Muscle layer of colon (tissue), 2 donors: ENCODE measurements around the gene PDE1C.
A peak's percentile ranks its signal among the peaks of the same experiment; 100 is the strongest.

ENCODE experiments used
- H3K27ac ChIP-seq: one replicate; pipeline ENCODE4 v1.7.0; 2013; ENCODE audit warnings: low read depth, mild to moderate bottlenecking, low read length, moderate library complexity
- H3K27me3 ChIP-seq, 2 donors: one replicate each; pipeline ENCODE4 v1.7.0; 2013; ENCODE audit warnings: low read length in 2 of 2, mild to moderate bottlenecking in 2 of 2; ENCODE audit not compliant: insufficient read depth in 2 of 2, control insufficient read depth in 1 of 2
- H3K36me3 ChIP-seq: one replicate; pipeline ENCODE4 v1.7.0; 2013; ENCODE audit warnings: mild to moderate bottlenecking, low read length; ENCODE audit not compliant: insufficient read depth
- H3K4me1 ChIP-seq: one replicate; pipeline ENCODE4 v1.7.0; 2013; ENCODE audit warnings: mild to moderate bottlenecking, low read length; ENCODE audit not compliant: insufficient read depth
- H3K4me3 ChIP-seq, 2 donors: one replicate each; pipeline ENCODE4 v1.7.0; 2013; ENCODE audit warnings: low read length in 2 of 2, low read depth in 1 of 2, mild to moderate bottlenecking in 1 of 2, moderate library complexity in 1 of 2
- H3K9ac ChIP-seq: one replicate; pipeline ENCODE4 v1.7.0; 2013; ENCODE audit warnings: low read length
- H3K9me3 ChIP-seq: one replicate; pipeline ENCODE4 v1.7.0; 2013; ENCODE audit warnings: mild to moderate bottlenecking, low read length
- donor health status: abdominal sarcoma.
- donor health status: Adenocarcinoma of cecum.

PDE1C gene

DNA sequence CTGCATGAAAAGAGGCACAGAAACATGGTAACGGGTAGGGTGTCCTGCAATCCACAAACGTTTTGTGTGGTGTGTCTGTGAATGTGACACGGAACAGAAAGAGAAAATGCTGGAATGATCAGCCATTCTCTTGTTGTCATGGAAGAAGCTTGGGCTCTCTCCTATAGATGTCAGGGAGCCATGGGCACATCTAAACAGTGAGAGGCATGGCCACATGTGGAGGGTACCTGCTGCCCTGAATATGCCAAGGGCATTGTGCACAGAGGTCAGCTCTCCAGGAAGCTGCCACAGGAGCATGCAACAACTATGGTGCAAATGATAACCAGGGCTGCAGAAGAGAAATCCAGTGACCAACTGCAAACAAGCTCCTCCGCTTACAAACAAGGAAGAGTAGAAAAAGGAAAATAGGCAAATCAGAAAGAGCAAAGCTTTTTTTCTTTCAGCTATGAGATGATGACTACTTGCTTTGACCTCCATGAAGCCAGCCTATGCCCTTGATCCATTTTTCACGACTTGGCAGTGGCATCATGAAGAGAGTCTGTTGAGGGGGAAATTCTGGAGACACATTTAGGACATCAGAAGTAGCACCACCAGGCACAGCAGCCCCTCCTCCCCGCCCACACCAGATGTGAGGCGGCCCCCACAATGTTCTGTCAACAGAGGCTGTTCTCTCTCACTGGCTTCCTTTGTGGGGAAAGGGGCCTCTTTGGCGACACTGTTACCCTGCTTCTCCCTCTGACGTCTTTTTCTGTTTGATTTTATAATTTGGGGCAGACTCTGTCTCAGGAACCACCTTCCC lies 4.8 kb upstream of the PDE1C start:
- Histone ChIP-seq H3K27ac (no peak overlapping the region), H3K27me3 (peaks cover 5 to 17% of the 10 kb centered on the region in 2 donors), H3K9me3 (no peaks in the 10 kb centered on the region), H3K4me1 (no peaks in the 10 kb centered on the region), H3K4me3 (no peak overlapping the region), H3K36me3 (no peaks in the 10 kb centered on the region), H3K9ac (no peak overlapping the region)

DNA sequence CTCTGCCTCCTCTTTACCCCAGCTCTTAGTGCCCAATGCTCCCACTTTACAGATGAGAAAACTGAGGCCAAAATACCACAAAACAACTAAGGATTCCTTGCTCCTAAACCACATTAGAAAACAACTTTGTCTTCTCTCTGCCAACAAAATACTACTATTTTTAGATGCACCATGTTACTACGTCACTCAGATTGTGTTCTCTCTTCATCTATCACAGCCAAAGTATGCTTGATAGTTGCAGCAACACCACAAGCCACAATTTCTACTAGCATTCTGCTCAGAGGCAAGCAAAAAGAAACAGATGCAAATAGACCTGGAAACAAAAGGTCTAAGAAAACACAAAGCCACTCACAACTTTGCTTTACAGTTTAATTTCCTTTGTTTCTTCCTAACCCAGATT lies 3.3 kb upstream of the PDE1C start:
- H3K27ac ChIP-seq: no peak overlapping the region

DNA sequence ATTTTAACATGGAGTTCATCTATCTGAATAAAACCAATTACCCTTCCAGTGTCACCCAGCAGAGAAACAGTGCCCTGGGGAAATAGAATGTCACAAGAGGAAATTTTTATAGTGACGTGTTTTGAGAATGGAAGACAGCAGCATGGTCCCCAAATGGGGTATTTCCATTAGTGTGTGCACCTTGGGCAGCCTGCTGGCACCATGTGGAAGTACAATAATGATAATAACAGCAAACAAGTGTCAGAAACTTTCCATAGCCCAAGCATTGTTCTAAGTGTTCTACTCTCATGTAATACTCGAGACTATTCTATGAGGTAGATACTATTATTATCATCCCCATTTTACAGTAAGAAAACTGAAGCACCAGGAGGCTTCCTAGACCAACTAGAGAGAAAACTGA lies 2.2 kb upstream of the PDE1C start:
- Histone ChIP-seq H3K27ac (no peak overlapping the region), H3K27me3 (peaks cover 5 to 17% of the 10 kb centered on the region in 2 donors), H3K9ac (no peak overlapping the region)

More for the DNA sequence above, 3.3 kb upstream of the PDE1C start:
- peaks cover 5 to 17% of the 10 kb centered on the region in 2 donors for H3K27me3 ChIP-seq
- no peak overlapping the region for H3K9ac ChIP-seq
- no peaks in the 10 kb centered on the region for H3K4me1 ChIP-seq
- H3K9me3 ChIP-seq: no peaks in the 10 kb centered on the region
- H3K4me3 ChIP-seq: no peak overlapping the region
- no peaks in the 10 kb centered on the region for H3K36me3 ChIP-seq

DNA sequence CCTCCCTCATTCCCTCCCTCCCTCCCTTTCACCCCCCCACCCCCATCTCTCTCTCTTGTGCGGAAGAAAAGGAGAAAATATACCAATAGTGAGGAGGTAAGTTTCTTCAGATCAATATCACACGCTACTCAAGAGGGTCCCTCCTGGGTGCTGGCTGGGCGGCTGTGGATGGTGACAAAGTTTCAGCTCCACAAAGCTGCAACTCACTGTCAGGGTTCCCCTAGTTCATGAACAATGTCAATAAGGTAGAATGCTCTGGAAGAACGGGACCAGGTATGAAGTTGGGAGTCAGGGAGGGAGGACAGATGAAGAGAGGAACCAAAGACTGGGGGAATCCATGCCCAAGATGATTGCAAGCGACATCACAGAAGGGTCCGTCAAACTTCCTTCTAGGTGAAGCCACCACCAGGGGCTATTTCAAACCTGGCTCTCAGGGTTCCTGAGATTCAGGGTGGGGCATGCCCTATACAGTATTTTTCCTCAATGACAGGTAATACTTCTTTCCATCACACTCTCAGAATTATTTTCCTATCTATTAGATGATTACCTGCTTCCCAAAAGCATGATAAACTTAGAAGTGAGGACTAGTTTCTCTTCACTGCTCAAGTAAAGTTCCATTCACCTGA lies 1.4 kb upstream of the PDE1C start:
- Histone ChIP-seq H3K4me3 (no peak overlapping the region), H3K27ac (no peak overlapping the region), H3K4me1 (no peaks in the 10 kb centered on the region), H3K9me3 (no peaks in the 10 kb centered on the region), H3K27me3 (peaks cover 5 to 17% of the 10 kb centered on the region in 2 donors), H3K9ac (no peak overlapping the region), H3K36me3 (no peaks in the 10 kb centered on the region)

More for the DNA sequence above, 2.2 kb upstream of the PDE1C start:
- no peaks in the 10 kb centered on the region for H3K9me3 ChIP-seq
- no peaks in the 10 kb centered on the region for H3K4me1 ChIP-seq
- no peak overlapping the region for H3K4me3 ChIP-seq
- H3K36me3 ChIP-seq: no peaks in the 10 kb centered on the region

DNA sequence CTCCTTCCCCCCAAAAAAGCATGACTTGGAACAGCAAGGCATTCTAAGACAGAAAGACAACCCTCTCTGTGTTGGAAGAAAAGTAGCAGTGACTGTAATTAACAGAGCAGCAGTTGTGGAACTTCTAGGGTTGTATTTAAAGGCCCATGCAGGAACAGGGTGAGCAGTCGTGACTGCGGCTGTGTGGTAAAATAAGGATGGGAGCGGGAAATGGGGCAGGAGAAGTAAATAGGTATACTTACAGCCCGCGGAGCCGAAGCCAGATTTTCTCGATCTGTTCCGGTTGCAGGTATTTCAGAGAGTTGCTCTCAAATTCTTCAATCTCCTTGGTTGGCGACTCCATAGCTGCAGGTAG lies 179 bp downstream of the PDE1C start:
- Histone ChIP-seq H3K36me3 (no peaks in the 10 kb centered on the region), H3K9ac (no peak overlapping the region), H3K4me3 (peak overlapping the region in 1 of 2 donors; percentile 28), H3K27me3 (peaks cover 5 to 17% of the 10 kb centered on the region in 2 donors), H3K27ac (no peak overlapping the region), H3K9me3 (no peaks in the 10 kb centered on the region), H3K4me1 (no peaks in the 10 kb centered on the region)

DNA sequence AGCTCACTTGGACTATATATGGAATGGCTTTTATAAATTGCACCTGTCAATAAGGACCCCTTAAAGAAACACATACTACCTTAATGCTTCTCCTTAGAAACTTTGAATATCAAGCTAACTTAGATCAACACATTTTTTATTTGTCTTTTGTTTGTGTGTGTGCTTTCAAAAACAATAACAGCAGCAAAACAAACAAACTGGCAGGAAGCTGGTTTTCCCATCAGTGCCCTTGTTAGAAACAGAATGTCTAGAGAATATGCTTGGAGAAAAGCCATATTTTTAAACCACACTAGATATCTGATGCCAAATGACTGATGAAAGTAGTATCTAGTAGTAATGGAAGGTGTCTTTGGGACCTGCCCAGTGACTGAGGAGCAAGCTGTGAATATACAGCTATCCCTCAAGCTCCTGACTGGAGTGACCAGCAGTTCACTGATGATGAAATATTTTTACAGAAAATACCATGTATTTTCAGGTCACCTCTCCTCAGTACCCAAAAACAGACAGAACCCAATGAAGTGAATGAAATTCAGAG lies 1.0 kb downstream of the PDE1C start:
- Histone ChIP-seq H3K9ac (no peak overlapping the region), H3K27me3 (peaks cover 5 to 17% of the 10 kb centered on the region in 2 donors), H3K4me3 (no peak overlapping the region), H3K9me3 (no peaks in the 10 kb centered on the region), H3K36me3 (no peaks in the 10 kb centered on the region), H3K4me1 (no peaks in the 10 kb centered on the region), H3K27ac (no peak overlapping the region)

DNA sequence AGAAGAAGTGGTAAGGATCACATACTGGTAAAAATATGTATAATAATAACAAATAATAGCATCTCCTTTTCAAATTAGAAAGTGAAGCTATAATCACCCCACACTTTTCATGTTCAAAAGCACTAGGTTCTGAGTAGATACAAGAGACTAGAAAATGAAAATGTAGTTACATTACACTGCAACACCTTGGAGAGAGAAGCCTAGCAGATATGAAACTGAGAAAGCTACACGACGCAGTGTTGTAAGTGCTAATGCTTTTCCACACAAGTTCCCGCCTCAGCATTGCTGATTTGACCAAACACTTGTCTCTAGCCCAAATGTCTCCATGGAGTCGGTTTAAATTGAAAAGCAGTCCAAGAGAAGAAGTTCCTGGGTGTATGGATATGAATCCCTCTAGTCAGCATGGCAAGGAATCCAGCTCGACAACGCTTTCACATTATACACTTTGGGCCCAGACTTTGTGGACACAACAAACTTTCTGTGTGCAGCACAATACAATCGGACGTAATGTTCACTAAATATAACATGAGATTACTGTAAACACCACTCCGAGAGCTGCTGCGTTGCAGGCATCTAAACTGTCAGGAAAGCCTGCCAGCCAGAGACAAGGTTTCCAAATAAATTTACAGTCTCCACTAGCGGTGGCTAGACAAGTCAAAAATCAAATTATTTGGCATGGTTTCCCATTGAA lies 1.7 kb downstream of the PDE1C start:
- peaks cover 5 to 17% of the 10 kb centered on the region in 2 donors for H3K27me3 ChIP-seq
- no peak overlapping the region for H3K9ac ChIP-seq
- H3K27ac ChIP-seq: no peak overlapping the region
- no peaks in the 10 kb centered on the region for H3K9me3 ChIP-seq
- H3K4me3 ChIP-seq: no peak overlapping the region
- H3K36me3 ChIP-seq: no peaks in the 10 kb centered on the region
- no peaks in the 10 kb centered on the region for H3K4me1 ChIP-seq

DNA sequence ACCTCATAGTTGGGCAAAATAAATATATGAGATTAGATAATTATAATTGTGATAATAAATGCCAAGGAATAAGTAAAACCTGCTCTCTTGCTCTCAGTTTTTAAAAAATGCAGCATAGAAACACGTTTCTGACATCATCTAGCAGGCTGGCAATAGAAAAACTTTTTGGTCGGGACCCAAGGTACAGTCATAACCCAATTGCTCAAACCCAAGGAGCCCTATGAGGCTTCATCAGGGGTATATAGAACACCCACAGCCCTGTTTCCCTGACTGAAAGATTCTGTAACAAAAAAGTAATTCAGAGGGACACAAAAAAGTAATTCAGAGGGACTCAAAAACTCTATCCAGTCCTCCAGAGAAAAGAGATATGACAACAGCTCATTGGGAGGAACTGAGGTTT lies 3.8 kb downstream of the PDE1C start:
- Histone ChIP-seq H3K4me3 (no peak overlapping the region), H3K9me3 (no peaks in the 10 kb centered on the region), H3K36me3 (no peaks in the 10 kb centered on the region), H3K4me1 (no peaks in the 10 kb centered on the region), H3K9ac (no peak overlapping the region), H3K27me3 (peaks cover 0 to 11% of the 10 kb centered on the region in 2 donors), H3K27ac (no peak overlapping the region)

DNA sequence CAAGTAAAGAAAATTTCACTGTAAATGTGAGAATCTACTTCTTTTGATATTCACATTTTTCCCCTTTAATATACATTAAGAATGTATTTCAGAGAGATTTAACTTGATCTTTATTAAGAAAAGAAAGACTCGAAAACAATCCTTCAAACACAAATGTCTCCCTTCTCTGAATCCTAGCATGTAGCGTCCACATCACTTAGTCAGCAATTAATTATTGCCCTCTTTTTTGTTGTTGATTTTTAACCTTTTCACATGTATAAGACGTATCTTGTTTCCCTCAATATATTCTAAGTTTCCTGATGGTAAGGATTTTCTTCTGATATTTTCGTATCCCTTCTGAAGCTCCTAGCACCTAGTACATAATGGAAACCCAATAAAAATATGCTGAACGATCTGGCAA lies 6.6 kb downstream of the PDE1C start:
- Histone ChIP-seq H3K4me1 (peaks cover 4% of the 10 kb centered on the region), H3K27me3 (no peaks in the 10 kb centered on the region), H3K9me3 (no peaks in the 10 kb centered on the region), H3K27ac (no peak overlapping the region), H3K36me3 (no peaks in the 10 kb centered on the region), H3K9ac (no peak overlapping the region), H3K4me3 (no peak overlapping the region)

DNA sequence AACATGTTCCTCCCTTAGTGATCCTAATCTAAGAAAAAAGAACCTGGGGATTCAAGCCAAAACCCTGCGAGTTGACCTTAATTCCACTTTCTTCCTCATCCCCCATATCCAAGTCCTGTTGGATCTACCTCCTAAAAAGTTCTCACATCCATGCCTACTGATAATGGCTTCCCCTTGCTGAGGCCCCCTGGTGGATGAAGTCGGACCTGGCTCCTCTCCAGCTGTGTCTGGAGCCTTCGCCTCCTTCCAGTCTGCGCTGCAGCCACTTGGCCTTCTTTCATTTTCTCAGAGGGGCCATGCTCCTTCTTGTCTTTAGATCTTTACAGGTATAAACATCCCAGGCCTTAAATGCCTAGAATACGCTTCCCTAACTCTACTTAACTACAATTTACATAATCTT lies 8.1 kb downstream of the PDE1C start:
- H3K27me3 ChIP-seq: no peaks in the 10 kb centered on the region
- H3K4me3 ChIP-seq: no peak overlapping the region
- no peak overlapping the region for H3K9ac ChIP-seq
- peaks cover 4% of the 10 kb centered on the region for H3K4me1 ChIP-seq
- no peaks in the 10 kb centered on the region for H3K36me3 ChIP-seq
- no peaks in the 10 kb centered on the region for H3K9me3 ChIP-seq
- H3K27ac ChIP-seq: no peak overlapping the region

DNA sequence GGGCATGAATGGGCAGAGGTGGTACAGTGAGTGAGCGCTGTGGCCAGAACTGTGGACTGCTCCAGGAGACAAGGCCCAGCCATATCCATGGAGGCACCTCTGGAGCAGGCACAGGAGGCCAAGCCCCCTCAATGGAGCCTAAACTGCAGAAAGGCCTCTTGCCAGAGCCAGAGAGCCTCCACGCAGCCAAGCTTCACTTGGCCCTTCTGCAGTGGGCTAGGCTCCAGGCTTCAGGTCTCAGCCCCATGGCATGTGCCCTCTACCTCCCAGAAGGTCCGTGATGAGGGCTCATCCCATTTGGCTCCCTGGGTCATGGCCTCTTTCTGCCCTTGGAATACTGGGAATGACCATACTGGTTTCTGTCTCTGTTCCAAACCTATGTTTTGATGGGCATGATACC lies 8.9 kb downstream of the PDE1C start:
- no peak overlapping the region for H3K27ac ChIP-seq
- H3K27me3 ChIP-seq: no peaks in the 10 kb centered on the region
- H3K36me3 ChIP-seq: no peaks in the 10 kb centered on the region
- H3K9ac ChIP-seq: no peak overlapping the region
- peaks cover 4% of the 10 kb centered on the region for H3K4me1 ChIP-seq
- H3K9me3 ChIP-seq: no peaks in the 10 kb centered on the region
- H3K4me3 ChIP-seq: no peak overlapping the region
